IMR-90 (cell line): Measurements from ENCODE around the gene UBASH3B. TPM values are rescaled to one million over a fixed set of nuclear protein-coding genes. Genes with fewer than 3 reads are reported as not detected.

Experiments used
- ATAC-seq: fragments of 200-7000 bp; cut with Tn5 transposase; 2 replicates; pipeline ENCODE4 v1.9.1; 2020; ENCODE audit warnings: low read depth, mild to moderate bottlenecking, moderate library complexity
- BruUV-seq: library from RNA; stranded (reverse); fragments of 400-500 nt; replicated peaks from 2 replicates; lab custom pipeline; 2021; lab: Mats Ljungman, UMichigan
- CTCF ChIA-PET: fragments of 300-600 bp; formaldehyde crosslinking; extraction: SDS; loops from one replicate; lab custom pipeline; 2021; ENCODE audit warnings: antibody characterized with exemption; lab: Yijun Ruan, JAX
- POLR2A ChIA-PET: fragments of 300-600 bp; sonication (Branson Sonifier 250); formaldehyde crosslinking; loops from one replicate; lab custom pipeline; 2022; ENCODE audit warnings: antibody characterized with exemption; ENCODE audit not compliant: unreplicated experiment; lab: Charles Lee
- DNase-seq: peaks from one replicate; pipeline ENCODE4 v3.0.0; 2013
- H2AFZ ChIP-seq: replicated peaks from 2 replicates; pipeline ENCODE3; 2013; ENCODE audit warnings: low read length, mild to moderate bottlenecking; ENCODE audit not compliant: poor library complexity
- H2AK5ac ChIP-seq: 2 replicates; pipeline ENCODE4 v1.6.1; 2013; ENCODE audit warnings: low read depth, low read length, inconsistent platforms
- H2AK9ac ChIP-seq: replicated peaks from 2 replicates; pipeline ENCODE3; 2013; ENCODE audit warnings: mild to moderate bottlenecking, low read depth, low read length, moderate library complexity; ENCODE audit not compliant: poor library complexity
- H2BK120ac ChIP-seq: 2 replicates; pipeline ENCODE4 v1.6.1; 2013; ENCODE audit warnings: low read depth, low read length, inconsistent platforms
- H2BK15ac ChIP-seq: 3 replicates; pipeline ENCODE4 v1.6.1; 2013; ENCODE audit warnings: low read depth, low read length, inconsistent platforms
- H2BK20ac ChIP-seq: 2 replicates; pipeline ENCODE4 v1.6.1; 2013; ENCODE audit warnings: low read depth, mild to moderate bottlenecking, inconsistent platforms, low read length, moderate library complexity
- H2BK5ac ChIP-seq: 2 replicates; pipeline ENCODE4 v1.6.1; 2013; ENCODE audit warnings: mild to moderate bottlenecking, low read depth, low read length, inconsistent platforms; ENCODE audit not compliant: poor library complexity, severe bottlenecking
- H3K14ac ChIP-seq: replicated peaks from 2 replicates; pipeline ENCODE4 v1.6.1; 2013; ENCODE audit warnings: low read depth, low read length, inconsistent platforms
- H3K18ac ChIP-seq: 2 replicates; pipeline ENCODE4 v1.6.1; 2013; ENCODE audit warnings: low read depth, low read length, control low read depth
- H3K23ac ChIP-seq: 2 replicates; pipeline ENCODE4 v1.6.1; 2013; ENCODE audit warnings: low read depth, low read length, inconsistent platforms
- H3K27ac ChIP-seq: 2 replicates; pipeline ENCODE4 v1.5.1; 2013; ENCODE audit warnings: mild to moderate bottlenecking, control low read depth, low read length; ENCODE audit not compliant: insufficient read depth
- H3K27me3 ChIP-seq: 2 replicates; pipeline ENCODE4 v1.6.1; 2013; ENCODE audit warnings: low read length; ENCODE audit not compliant: control insufficient read depth, insufficient read depth
- H3K36me3 ChIP-seq: 2 replicates; pipeline ENCODE4 v1.6.1; 2013; ENCODE audit warnings: low read length, mixed read lengths; ENCODE audit not compliant: control insufficient read depth, insufficient read depth
- H3K4ac ChIP-seq: 2 replicates; pipeline ENCODE4 v1.6.1; 2013; ENCODE audit warnings: low read depth, low read length, inconsistent platforms
- H3K4me1 ChIP-seq: 2 replicates; pipeline ENCODE4 v1.6.1; 2013; ENCODE audit warnings: low read length, mixed read lengths; ENCODE audit not compliant: control insufficient read depth, insufficient read depth
- H3K4me2 ChIP-seq: 2 replicates; pipeline ENCODE4 v1.6.1; 2013; ENCODE audit warnings: low read depth, mild to moderate bottlenecking, control low read depth, low read length, moderate library complexity
- H3K4me3 ChIP-seq: 2 replicates; pipeline ENCODE4 v1.5.1; 2013; ENCODE audit warnings: low read depth, mild to moderate bottlenecking, control low read depth, low read length, moderate library complexity; ENCODE audit not compliant: insufficient read depth
- H3K56ac ChIP-seq: 2 replicates; pipeline ENCODE4 v1.6.1; 2013; ENCODE audit warnings: low read length, inconsistent platforms; ENCODE audit not compliant: insufficient read depth; ENCODE audit errors: extremely low read depth
- H3K79me1 ChIP-seq, 2 experiments: 2 replicates each; pipeline ENCODE4 v1.6.1; 2013; ENCODE audit warnings: low read length in 2 of 2, inconsistent platforms in 1 of 2, low read depth in 1 of 2
- H3K9ac ChIP-seq: 2 replicates; pipeline ENCODE4 v1.6.1; 2013; ENCODE audit warnings: low read depth, low read length, control low read depth
- H3K9me1 ChIP-seq: 2 replicates; pipeline ENCODE4 v1.6.1; 2013; ENCODE audit warnings: low read length, inconsistent platforms; ENCODE audit not compliant: insufficient read depth
- H3K9me3 ChIP-seq: 2 replicates; pipeline ENCODE4 v1.6.1; 2013; ENCODE audit warnings: low read length; ENCODE audit not compliant: control insufficient read depth, insufficient read depth
- H4K20me1 ChIP-seq: 2 replicates; pipeline ENCODE4 v1.6.1; 2013; ENCODE audit warnings: low read length, inconsistent platforms; ENCODE audit not compliant: insufficient read depth
- H4K5ac ChIP-seq: 2 replicates; pipeline ENCODE4 v1.6.1; 2013; ENCODE audit warnings: mild to moderate bottlenecking, low read depth, low read length, control low read depth
- H4K8ac ChIP-seq, 2 experiments: 2 replicates each; pipeline ENCODE4 v1.6.1; 2013; ENCODE audit warnings: low read depth in 2 of 2, low read length in 2 of 2, control low read depth in 1 of 2, inconsistent platforms in 1 of 2
- H4K91ac ChIP-seq: 2 replicates; pipeline ENCODE4 v1.6.1; 2013; ENCODE audit warnings: low read depth, low read length, inconsistent platforms; ENCODE audit not compliant: insufficient read depth
- CTCF ChIP-seq: conservative IDR thresholded peaks from 2 replicates; pipeline ENCODE4 v1.5.1; 2012; ENCODE audit warnings: mild to moderate bottlenecking, low read depth, low read length, improper control_type of control experiment
- MXI1 ChIP-seq: IDR thresholded peaks from 2 replicates; pipeline ENCODE4 v1.6.1; 2012; ENCODE audit warnings: low read depth, mild to moderate bottlenecking, low read length, moderate library complexity, borderline replicate concordance
- NFE2L2 ChIP-seq: fragments of 150-350 bp; IDR thresholded peaks from 2 replicates; pipeline ENCODE4 v1.6.1; 2016; ENCODE audit warnings: low read depth, mild to moderate bottlenecking, low read length
- POLR2A ChIP-seq: IDR thresholded peaks from 2 replicates; pipeline ENCODE4 v1.6.1; 2012; ENCODE audit warnings: mild to moderate bottlenecking, low read depth, low read length
- WGBS, 2 experiments: methylation state at CpG; one replicate each; pipeline versions ENCODE4 v1.1.5 to v1.1.7; 2013; ENCODE audit warnings: missing lambda C conversion rate in 2 of 2; ENCODE audit not compliant: insufficient read length in 1 of 2; ENCODE audit errors: extremely low coverage in 2 of 2; 5-methylcytosine and 5-hydroxymethylcytosine counted together
- dilution Hi-C: fragments of 300-500 bp; cut with HindIII; formaldehyde crosslinking; loops from one replicate; pipeline ENCODE4 v1.14.3; 2018; ENCODE audit warnings: low sequenced_read_pairs; ENCODE audit not compliant: unreplicated experiment
- in situ Hi-C: fragments of 300-500 bp; cut with MboI; formaldehyde crosslinking; loops from 3 replicates; pipeline ENCODE4 v1.14.3; 2019; ENCODE audit warnings: low sequenced_read_pairs, inconsistent platforms, mixed read lengths
- intact Hi-C: fragments of 100-400 bp; cut with micrococcal nuclease; formaldehyde crosslinking; loops from 2 replicates; pipeline ENCODE4 v1.10.0; 2022
- polyA plus RNA-seq, 3 experiments: library from polyadenylated mRNA; depleted of rRNA; stranded (reverse); fragments of >200 nt; gene quantifications; 2 replicates each; pipeline ENCODE4 v1.2.3, GENCODE V29; 2012; ENCODE audit warnings: low replicate concordance in 1 of 3
- total RNA-seq: library from RNA; depleted of rRNA; stranded (reverse); fragments of >200 nt; gene quantifications from 2 replicates; pipeline ENCODE4 v1.2.3, GENCODE V29; 2012

Gene UBASH3B
- total and polyA plus RNA-seq, 2 of the 4 experiments (the other 2 are of a cell fraction): 27.2 to 48.0 TPM

- Histone ChIP-seq H4K20me1 (peaks cover 3% of the 10 kb centered on the region; the same call in 1 of the 2 replicates), H3K36me3 (peaks cover 15% of the 10 kb centered on the region), H2BK20ac (no peak overlapping the region), H2AK9ac (no peak overlapping the region), H3K4me2 (no peak overlapping the region), H4K5ac (no peak overlapping the region), H3K4ac (no peak overlapping the region), H2AK5ac (no peak overlapping the region), H3K14ac (no peak overlapping the region), H2BK5ac (no peak overlapping the region), H4K91ac (no peak overlapping the region), H2BK15ac (no peak overlapping the region), H3K79me1 (peaks cover 25% of the 10 kb centered on the region in 2 experiments), H4K8ac (no peak overlapping the region), H3K4me3 (no peak overlapping the region), H3K23ac (no peak overlapping the region), H3K9ac (no peak overlapping the region), H3K56ac (no peak overlapping the region), H2BK120ac (no peak overlapping the region), H3K27ac (no peak overlapping the region), H3K9me3 (no peaks in the 10 kb centered on the region), H3K9me1 (peaks cover 14% of the 10 kb centered on the region), H3K18ac (no peak overlapping the region), H3K27me3 (no peaks in the 10 kb centered on the region), H3K4me1 (peaks cover 4% of the 10 kb centered on the region; the same call in 1 of the 2 replicates), H2AFZ (no peak overlapping the region)
- ATAC-seq (no peak), DNase-seq (no peak)
- ChIA-PET POLR2A (no interaction called here), CTCF (interaction anchor here (0.5 to 1.5 kb wide), 2 partner anchors 72 to 149 kb away, joined by 4 read pairs; no protein-coding TSS in a partner anchor)
- BruUV-seq: no TSS peak
- intact Hi-C loops (no loop called here), dilution Hi-C loops (no loop called here), in situ Hi-C loops (no loop called here)
- no peak for TF ChIP-seq CTCF
- no peak for TF ChIP-seq MXI1
- no peak for TF ChIP-seq NFE2L2
- no peak for TF ChIP-seq POLR2A
- no CpG with 5 or more reads among the region's 3 CpGs for WGBS, 2 experiments
Observed at GRCh38 chr11:122777343-122777742, 121.8 kb downstream of the UBASH3B start.
